HG03558 (cell line): ENCODE data around the gene HDGFL1.

Experiments used
- ATAC-seq: cut with Tn5 transposase; IDR thresholded peaks from one replicate; pipeline ENCODE4 v1.9.1; 2021; ENCODE audit warnings: moderate number of reproducible peaks; ENCODE audit not compliant: unreplicated experiment; ENCODE audit errors: extremely low read depth

Gene HDGFL1

GRCh38 chr6:22589118-22589517 is 19.8 kb downstream of the HDGFL1 start:
- no peak for ATAC-seq

GRCh38 chr6:22590423-22590822 is 21.1 kb downstream of the HDGFL1 start:
- no peak for ATAC-seq

GRCh38 chr6:22593895-22594294 is 24.5 kb downstream of the HDGFL1 start:
- no peak for ATAC-seq

GRCh38 chr6:22596011-22596410 is 26.6 kb downstream of the HDGFL1 start:
- no peak for ATAC-seq

- no peak for ATAC-seq
Measured at GRCh38 chr6:22598339-22598738, 29.0 kb downstream of the HDGFL1 start.

- ATAC-seq = no peak
Measured at GRCh38 chr6:22600059-22600458, 30.7 kb downstream of the HDGFL1 start.

GRCh38 chr6:22601984-22602383 is 32.6 kb downstream of the HDGFL1 start:
- no peak for ATAC-seq

GRCh38 chr6:22605736-22606135 is 36.4 kb downstream of the HDGFL1 start:
- ATAC-seq = no peak

- ATAC-seq = no peak
Measured at GRCh38 chr6:22610127-22610526, 40.8 kb downstream of the HDGFL1 start.

- ATAC-seq = no peak
Measured at GRCh38 chr6:22612236-22612635, 42.9 kb downstream of the HDGFL1 start.

GRCh38 chr6:22613051-22613450 is 43.7 kb downstream of the HDGFL1 start:
- ATAC-seq = no peak

GRCh38 chr6:22613695-22614094 is 44.3 kb downstream of the HDGFL1 start:
- no peak for ATAC-seq

- ATAC-seq = no peak
Measured at GRCh38 chr6:22614547-22614946, 45.2 kb downstream of the HDGFL1 start.

- ATAC-seq = no peak
Measured at GRCh38 chr6:22621028-22621427, 51.7 kb downstream of the HDGFL1 start.
